Subcutaneous adipose tissue (tissue), 4 donors: ENCODE results near the gene B3GALT6. TPM values are rescaled to one million over a fixed set of nuclear protein-coding genes. Genes with fewer than 3 reads are reported as not detected.

Experiments used
- total RNA-seq, 4 donors: library from RNA; depleted of rRNA; stranded (reverse); fragments of >200 nt; gene quantifications; one replicate each; pipeline ENCODE4 v1.1.0, GENCODE V29; 2016
- TF ChIP-seq, protein P1 (sequence below): fragments of 450-650 bp; IDR thresholded peaks from one replicate; pipeline ENCODE4 v1.5.1; 2016; ENCODE audit warnings: low read depth, mild to moderate bottlenecking, control low read depth, antibody characterized with exemption, moderate library complexity

B3GALT6 gene
- total RNA-seq, 4 donors from 2014 or later = 7.2 to 13.9 (median 7.8) TPM

DNA sequence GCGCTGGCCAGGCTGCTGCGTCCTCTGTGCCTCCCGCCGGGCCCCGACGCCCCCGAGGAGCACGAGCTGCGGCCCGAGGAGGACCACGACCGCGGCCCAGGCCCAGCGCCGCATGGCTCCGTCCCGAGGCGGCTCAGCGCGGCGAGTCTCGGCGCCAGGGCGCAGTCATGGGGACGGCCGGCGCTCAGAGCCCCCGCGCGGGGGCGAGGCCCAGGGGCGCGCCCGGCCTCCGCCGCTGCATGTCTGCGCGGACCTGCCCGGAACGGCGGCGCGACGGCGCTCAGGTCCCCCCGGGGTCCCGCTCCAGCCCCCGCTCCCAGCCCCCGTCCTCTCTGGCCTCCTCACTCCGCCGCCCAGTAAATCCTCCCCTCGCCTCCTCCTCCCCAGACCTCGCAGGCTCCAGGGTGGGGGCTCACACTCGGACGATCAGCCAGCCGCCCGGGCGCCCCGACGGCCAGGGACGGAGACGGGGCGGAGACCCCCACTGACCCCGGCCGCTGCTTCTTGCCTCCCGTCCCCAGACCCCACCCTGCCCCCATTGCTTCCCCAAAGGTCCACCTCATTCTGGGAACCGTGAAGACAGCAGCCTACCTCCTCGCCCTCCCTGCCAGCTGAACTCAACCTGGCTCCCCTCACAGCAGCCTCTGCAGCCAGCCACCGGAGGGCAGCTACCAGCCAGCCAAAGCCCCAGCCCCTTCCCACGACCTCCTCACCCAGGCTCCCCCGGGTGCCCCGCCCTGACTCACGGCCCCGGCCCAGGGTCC is 14.7 kb downstream of the B3GALT6 start, which contains the start of gene C1QTNF12:
Gene C1QTNF12, minus strand, starts transcription at position 146 of the 764 bp plus-strand sequence. Its CDS starts 32 bp downstream, at position 114.
- TF ChIP-seq, protein P1, sequence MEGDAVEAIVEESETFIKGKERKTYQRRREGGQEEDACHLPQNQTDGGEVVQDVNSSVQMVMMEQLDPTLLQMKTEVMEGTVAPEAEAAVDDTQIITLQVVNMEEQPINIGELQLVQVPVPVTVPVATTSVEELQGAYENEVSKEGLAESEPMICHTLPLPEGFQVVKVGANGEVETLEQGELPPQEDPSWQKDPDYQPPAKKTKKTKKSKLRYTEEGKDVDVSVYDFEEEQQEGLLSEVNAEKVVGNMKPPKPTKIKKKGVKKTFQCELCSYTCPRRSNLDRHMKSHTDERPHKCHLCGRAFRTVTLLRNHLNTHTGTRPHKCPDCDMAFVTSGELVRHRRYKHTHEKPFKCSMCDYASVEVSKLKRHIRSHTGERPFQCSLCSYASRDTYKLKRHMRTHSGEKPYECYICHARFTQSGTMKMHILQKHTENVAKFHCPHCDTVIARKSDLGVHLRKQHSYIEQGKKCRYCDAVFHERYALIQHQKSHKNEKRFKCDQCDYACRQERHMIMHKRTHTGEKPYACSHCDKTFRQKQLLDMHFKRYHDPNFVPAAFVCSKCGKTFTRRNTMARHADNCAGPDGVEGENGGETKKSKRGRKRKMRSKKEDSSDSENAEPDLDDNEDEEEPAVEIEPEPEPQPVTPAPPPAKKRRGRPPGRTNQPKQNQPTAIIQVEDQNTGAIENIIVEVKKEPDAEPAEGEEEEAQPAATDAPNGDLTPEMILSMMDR = no peak

DNA sequence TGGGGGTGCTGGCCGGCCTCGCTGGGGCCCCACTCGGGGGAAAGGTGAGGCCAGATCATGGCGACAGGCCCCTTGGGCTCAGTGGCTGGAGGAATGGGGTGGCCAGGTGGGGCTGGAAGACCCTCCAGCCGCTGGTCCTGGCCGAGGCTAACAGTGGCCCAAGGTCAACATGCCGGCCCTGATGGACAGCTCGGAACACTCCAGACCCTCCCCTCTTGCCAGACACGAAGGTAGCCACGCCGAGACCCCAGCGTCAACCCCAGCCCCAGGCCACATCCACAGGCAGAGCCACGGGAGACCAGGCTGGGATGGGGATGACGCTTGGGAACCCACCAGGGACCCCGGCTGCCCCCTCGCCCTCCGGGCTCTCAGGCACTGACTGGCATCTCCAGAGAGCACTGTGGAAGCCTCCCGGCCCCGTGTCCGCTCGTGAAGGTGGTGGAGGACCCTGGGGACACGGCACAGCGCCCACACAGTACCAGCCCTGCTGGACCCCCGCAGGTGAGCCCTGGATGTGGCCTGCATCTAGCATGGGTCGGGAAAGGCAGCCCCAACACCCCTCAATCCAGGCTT is 15.4 kb downstream of the B3GALT6 start:
- TF ChIP-seq, protein P1 = no peak

DNA sequence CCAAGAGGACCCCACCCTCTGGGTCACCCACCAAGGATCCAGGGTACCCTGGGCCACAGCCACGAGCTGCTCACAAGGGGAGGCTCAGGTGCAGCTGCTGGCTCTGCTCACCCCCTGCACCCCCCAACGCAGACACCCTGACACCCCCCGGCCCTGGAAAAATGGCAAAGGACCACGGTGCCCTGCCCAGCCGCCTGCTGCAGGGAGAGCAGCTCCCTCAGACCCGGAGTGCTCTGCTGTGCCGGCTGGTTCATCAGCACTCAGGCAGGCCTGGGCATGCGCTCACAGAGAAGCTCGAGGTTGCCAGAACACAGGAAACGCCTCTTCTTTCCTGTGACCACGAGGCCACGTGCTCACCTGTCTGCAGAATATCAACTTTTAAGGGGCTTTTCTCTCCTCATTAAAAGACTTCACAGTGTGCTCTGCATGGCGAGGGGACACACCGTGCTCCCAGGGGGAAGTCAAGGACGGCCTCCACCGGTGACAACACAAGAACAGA is 18.8 kb downstream of the B3GALT6 start:
- TF ChIP-seq, protein P1 = no peak

DNA sequence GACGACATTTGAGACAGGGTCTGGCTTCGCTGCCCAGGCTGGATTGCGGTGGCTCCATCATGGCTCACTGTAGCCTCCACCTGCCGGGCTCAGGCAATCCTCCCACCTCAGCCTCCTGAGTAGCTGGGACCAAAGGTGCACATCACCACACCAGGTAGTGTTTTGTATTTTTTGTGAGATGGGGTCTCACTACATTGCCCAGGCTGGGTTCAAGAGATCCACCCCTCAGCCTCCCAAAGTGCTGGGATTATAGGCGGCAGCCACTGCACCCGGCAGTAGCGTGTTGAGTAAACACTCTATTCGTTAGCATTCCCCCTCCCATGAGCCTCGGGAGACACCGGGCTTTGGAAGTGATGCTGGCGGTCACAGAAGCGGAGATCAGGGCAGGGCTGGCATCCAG is 21.3 kb downstream of the B3GALT6 start:
- TF ChIP-seq, protein P1 = no peak

DNA sequence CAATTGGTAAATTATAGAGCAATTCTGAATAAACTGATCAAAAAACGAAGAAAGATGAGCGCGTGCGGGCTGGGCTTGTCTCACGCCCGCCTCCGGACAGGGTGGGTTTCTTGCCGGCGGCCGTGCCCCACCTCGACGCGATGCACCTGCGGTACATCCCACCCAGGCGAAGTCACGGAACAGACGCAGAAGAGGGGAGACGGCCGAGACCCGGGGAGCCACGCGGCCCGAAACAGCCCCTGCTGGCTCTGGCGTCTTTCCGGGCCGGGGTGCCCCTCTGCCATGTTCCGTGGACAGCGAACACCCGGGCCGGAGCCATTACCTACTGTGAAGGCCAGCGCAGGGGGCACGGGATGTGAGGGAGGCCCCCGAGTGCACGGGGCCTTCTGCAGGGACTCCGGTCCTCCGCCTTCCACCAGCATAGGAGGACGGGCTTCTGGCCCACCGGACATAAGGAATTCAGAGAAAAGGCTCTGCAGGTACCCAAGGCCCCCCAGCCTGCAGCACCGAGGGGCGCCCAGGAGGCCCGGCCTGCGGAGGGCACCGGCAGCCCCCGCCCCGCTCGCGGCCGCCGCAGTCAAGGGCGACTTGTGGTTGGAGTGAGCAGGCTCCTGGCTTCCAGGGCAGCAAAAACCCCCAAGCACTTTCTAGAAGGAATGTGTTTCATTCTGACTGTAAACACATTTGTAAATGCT is 22.1 kb downstream of the B3GALT6 start:
- TF ChIP-seq, protein P1 = no peak

DNA sequence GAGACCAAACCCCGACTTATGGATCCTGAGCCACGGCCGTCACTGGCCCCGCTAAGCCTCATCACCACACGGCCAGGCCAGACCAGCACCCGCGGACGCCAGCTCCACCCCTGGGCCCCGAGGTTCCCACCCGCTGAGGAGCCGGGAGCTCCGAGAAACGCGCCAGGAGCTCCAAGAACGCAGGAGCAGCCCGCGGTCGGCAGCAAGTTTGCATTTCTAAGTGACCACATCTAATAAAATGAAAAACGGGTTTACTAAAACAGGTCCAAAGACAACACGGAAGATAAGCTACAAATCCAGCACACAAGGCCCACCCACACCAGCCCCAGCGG is 22.6 kb downstream of the B3GALT6 start:
- TF ChIP-seq, protein P1 = no peak

DNA sequence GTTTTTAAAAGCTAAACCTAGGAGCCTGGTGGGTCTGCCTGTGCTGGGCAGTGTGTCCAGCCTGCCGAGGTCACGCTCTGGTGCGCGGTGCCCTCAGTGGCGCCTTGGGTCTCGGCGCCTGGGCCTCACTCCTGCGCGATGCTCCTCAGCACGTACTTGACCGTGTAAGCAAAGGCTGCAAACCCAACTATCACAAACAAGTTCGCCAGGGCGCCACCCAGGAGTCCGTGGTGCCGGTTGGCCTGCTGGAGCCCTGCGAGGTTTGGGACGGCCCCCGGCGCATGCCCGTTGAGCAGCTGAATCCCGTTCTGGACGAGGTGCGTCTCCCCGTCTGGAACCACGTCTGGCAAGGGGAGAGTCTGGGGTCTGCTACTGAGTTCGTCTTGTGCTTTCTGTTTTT is 23.0 kb downstream of the B3GALT6 start:
- TF ChIP-seq, protein P1 = no peak
